ENCODE results near the gene RRP7A. TPM values are rescaled to one million over a fixed set of nuclear protein-coding genes. Genes with fewer than 3 reads are reported as not detected.
A peak's percentile ranks its signal among the peaks of the same experiment; 100 is the strongest.
"Not testable (repeated sequence)": the region's sequence is repeated elsewhere in the genome, so short reads cannot be mapped to it uniquely, and the experiment has no call there.

The RRP7A gene
- total RNA-seq, 1 donor from 2014 or later: 47.9 TPM

- peak; percentile 85 for DNase-seq (ENCODE audit: low spot score)
- Mint-ChIP-seq H3K9me3 (ENCODE audit: unreplicated experiment) (no peaks in the 10 kb centered on the region), H3K4me3 (ENCODE audit: unreplicated experiment) (peak within 1 kb of the TSS; percentile 59), H3K4me1 (ENCODE audit: unreplicated experiment) (no peaks in the 10 kb centered on the region), H3K36me3 (ENCODE audit: low read depth, unreplicated experiment) (peaks cover 7% of the 10 kb centered on the region), H3K27me3 (ENCODE audit: unreplicated experiment) (peaks cover 3% of the 10 kb centered on the region), H3K27ac (ENCODE audit: unreplicated experiment) (no peak within 1 kb of the TSS)
- TF ChIP-seq, protein P1, sequence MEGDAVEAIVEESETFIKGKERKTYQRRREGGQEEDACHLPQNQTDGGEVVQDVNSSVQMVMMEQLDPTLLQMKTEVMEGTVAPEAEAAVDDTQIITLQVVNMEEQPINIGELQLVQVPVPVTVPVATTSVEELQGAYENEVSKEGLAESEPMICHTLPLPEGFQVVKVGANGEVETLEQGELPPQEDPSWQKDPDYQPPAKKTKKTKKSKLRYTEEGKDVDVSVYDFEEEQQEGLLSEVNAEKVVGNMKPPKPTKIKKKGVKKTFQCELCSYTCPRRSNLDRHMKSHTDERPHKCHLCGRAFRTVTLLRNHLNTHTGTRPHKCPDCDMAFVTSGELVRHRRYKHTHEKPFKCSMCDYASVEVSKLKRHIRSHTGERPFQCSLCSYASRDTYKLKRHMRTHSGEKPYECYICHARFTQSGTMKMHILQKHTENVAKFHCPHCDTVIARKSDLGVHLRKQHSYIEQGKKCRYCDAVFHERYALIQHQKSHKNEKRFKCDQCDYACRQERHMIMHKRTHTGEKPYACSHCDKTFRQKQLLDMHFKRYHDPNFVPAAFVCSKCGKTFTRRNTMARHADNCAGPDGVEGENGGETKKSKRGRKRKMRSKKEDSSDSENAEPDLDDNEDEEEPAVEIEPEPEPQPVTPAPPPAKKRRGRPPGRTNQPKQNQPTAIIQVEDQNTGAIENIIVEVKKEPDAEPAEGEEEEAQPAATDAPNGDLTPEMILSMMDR (IDR thresholded peaks at IDR 0.05; ENCODE audit: unreplicated experiment): no peak
These were observed 34.1 kb upstream of the RRP7A start, which contains the start of gene SERHL2 for GRCh38 chr22:42553475-42554361. SERHL2 (plus strand) TSS chr22:42553956; CDS start chr22:42554021, 65 bp downstream.

DNA sequence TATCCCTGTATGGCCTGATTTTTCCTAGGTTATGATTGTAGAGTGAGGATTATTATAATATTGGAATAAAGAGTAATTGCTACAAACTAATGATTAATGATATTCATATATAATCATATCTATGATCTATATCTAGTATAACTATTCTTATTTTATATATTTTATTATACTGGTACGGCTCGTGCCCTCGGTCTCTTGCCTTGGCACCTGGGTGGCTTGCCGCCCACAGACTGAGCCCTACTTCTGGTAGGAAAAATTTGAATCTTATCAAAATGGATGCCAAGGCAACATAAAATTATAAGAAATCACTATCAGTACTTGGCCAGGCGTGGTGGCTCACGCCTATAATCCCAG is 32.7 kb upstream of the RRP7A start:
- not testable (repeated sequence) for H3K4me3 Mint-ChIP-seq (ENCODE audit: unreplicated experiment); H3K27ac Mint-ChIP-seq (ENCODE audit: unreplicated experiment); H3K27me3 Mint-ChIP-seq (ENCODE audit: unreplicated experiment); H3K36me3 Mint-ChIP-seq (ENCODE audit: low read depth, unreplicated experiment); DNase-seq (ENCODE audit: low spot score); H3K4me1 Mint-ChIP-seq (ENCODE audit: unreplicated experiment); H3K9me3 Mint-ChIP-seq (ENCODE audit: unreplicated experiment)
- TF ChIP-seq, protein P1 (IDR thresholded peaks at IDR 0.05; ENCODE audit: unreplicated experiment): peak; percentile 2

- no peak for DNase-seq (ENCODE audit: low spot score)
- Mint-ChIP-seq H3K9me3 (ENCODE audit: unreplicated experiment) (no peaks in the 10 kb centered on the region), H3K27me3 (ENCODE audit: unreplicated experiment) (peaks cover 9% of the 10 kb centered on the region), H3K27ac (ENCODE audit: unreplicated experiment) (no peak overlapping the region), H3K36me3 (ENCODE audit: low read depth, unreplicated experiment) (peaks cover 7% of the 10 kb centered on the region), H3K4me3 (ENCODE audit: unreplicated experiment) (no peak overlapping the region), H3K4me1 (ENCODE audit: unreplicated experiment) (no peaks in the 10 kb centered on the region)
- TF ChIP-seq, protein P1 (IDR thresholded peaks at IDR 0.05; ENCODE audit: unreplicated experiment): no peak
These were observed 29.9 kb upstream of the RRP7A start for GRCh38 chr22:42549331-42550060.

DNA sequence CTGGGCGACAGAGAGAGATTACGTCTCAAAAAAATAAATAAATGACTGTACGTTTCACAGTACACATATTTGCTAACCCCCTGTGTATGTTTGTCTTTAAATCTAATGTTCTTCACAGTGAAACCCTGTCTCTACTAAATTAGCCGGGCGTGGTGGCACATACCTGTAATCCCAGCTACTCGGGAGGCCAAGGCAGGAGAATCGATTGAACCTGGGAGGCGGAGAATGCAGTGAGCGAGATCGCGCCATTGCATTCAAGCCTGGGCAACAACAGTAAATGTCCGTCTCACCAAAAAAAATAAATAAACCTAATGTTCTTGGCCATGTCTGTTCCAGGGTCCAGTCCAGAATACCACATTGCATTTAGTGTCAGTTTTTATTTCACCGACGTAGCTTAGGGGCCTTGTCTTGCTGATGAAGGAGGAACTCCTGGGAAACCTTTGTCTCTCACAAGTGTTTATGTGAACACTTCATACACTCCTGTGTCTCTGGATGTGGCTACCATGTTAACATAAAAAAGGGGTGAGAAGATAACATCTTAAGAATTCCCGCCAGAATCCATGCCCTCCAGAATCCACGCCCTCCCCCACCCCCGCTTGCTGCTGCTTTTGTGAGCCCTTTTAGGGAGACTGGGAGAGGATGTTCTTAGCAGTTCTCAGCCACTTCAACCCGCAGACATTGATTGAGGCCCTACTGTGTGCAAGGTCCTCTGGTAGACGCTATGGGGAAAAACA is 29.2 kb upstream of the RRP7A start:
- no peak overlapping the region for H3K27ac Mint-ChIP-seq (ENCODE audit: unreplicated experiment)
- peaks cover 7% of the 10 kb centered on the region for H3K36me3 Mint-ChIP-seq (ENCODE audit: low read depth, unreplicated experiment)
- no peaks in the 10 kb centered on the region for H3K4me1 Mint-ChIP-seq (ENCODE audit: unreplicated experiment)
- no peaks in the 10 kb centered on the region for H3K9me3 Mint-ChIP-seq (ENCODE audit: unreplicated experiment)
- TF ChIP-seq, protein P1 (IDR thresholded peaks at IDR 0.05; ENCODE audit: unreplicated experiment): no peak
- H3K4me3 Mint-ChIP-seq (ENCODE audit: unreplicated experiment): no peak overlapping the region
- no peak for DNase-seq (ENCODE audit: low spot score)
- peaks cover 9% of the 10 kb centered on the region for H3K27me3 Mint-ChIP-seq (ENCODE audit: unreplicated experiment)

- not testable (repeated sequence) for H3K9me3 Mint-ChIP-seq (ENCODE audit: unreplicated experiment); H3K4me1 Mint-ChIP-seq (ENCODE audit: unreplicated experiment); DNase-seq (ENCODE audit: low spot score); H3K36me3 Mint-ChIP-seq (ENCODE audit: low read depth, unreplicated experiment); H3K27ac Mint-ChIP-seq (ENCODE audit: unreplicated experiment); H3K4me3 Mint-ChIP-seq (ENCODE audit: unreplicated experiment); H3K27me3 Mint-ChIP-seq (ENCODE audit: unreplicated experiment)
These were observed 28.5 kb upstream of the RRP7A start for GRCh38 chr22:42548126-42548525.
